Measurements from ENCODE around the gene SDK2.

DNA sequence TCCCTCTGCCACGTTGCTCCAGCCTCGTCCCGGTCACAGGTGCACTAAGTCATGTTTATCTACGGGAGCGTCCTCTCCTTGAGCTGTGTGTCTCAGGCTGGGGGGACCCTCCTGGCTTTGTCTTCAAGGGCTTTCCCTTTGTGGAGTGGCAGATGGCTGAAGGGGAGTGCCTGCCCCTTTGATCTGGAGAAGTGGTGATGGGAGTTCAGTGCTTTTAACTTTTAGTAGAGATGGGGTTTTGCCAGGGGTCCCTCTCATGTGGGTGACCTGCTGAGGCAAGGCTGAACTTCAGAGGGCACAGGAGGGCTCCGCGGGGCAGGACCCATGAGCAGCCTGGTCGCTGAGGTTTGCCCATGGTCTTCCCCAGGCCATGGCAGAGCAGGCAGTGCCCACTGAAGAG, 259.3 kb downstream of the SDK2 start:
- TF ChIP-seq EP300 (IDR thresholded peaks at IDR 0.05) (no peak), CTCF (IDR thresholded peaks at IDR 0.05) (no peak)
